GM21786 (cell line): Measurements from ENCODE around the gene B3GNT9.

Experiments used
- ATAC-seq: cut with Tn5 transposase; IDR thresholded peaks from one replicate; pipeline ENCODE4 v1.9.1; 2021; ENCODE audit not compliant: unreplicated experiment

Gene B3GNT9

DNA sequence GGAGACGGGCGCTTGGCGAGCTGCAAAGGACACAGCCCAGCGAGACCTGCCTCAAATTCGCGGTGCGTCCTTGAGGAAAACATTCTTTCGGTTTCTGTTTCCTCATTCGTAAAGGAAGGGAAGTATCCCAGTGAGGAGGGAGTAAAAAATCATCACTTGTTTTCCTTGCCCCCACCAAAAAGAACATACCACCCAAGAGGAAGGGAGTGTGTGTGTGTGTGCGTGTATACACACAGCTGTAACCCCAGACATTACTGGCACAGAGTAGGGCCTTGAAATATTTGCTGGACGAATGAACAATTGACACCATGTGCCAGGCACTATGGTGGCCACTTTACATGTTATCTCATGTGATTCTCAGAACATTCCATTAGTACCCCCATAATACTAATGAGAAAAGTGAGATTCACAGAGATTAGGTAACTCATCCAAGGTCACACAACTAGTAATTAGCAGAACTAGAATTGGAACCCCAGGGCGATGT is 34.9 kb upstream of the B3GNT9 start:
- ATAC-seq: no peak

DNA sequence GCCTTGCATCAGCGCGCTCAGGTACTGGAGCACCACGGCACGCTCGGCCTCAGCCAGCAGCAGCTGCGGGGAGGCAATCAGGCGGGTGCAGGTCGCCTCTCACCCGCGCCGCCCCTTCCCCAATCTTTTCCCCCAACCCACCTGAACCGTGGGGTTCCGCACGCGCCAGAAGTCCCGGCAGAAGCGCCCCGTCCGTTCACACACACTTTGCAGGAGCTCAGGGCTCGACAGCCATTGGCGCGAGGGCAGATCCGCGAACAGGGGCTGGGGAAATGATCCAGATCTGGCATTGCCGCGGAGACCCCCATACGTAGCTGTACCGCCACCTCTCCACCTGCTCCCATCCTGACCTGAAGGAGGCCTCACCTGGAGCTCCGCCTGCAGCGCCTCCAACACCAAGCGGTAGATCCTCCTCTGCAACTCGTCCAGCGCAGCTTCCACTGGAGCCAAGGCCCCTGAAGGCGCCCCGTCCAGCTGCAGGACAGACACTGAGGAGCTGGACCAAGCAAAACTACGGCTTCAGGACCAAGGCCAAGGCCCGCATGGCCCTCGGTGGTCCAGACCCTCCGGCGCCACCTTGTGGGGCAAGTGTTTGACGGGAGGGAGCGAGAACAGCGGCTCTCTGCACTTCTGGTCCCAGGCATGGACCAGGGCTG is 34.3 kb upstream of the B3GNT9 start:
- peak; percentile 20 for ATAC-seq

DNA sequence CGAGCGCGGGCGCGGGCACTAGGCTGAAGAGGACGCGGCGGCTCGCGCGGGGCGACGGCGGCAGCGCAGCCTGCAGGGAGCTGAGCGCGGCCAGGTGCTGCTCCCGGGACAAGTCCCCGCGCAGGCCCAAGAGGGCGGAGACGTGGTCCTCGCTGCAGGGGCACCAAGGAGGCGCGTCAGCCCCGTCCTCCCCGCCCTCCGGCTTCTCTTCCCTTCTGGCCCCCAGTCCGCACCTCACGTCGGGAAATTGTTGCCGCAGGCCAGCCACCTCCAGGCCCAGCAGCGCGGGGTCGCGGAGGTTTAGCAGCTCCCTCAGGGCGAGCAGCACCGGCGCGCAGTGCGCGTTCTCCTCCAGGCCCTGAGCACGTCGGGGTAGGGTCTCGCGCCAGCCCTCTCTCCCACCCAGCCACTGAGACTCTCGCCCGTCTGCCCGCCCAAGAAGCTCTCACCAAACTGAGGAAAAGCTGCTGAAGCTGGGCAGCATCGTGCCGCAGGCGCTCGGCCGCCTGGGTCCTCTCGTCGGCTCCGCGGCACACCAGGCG is 33.7 kb upstream of the B3GNT9 start:
- no peak for ATAC-seq

DNA sequence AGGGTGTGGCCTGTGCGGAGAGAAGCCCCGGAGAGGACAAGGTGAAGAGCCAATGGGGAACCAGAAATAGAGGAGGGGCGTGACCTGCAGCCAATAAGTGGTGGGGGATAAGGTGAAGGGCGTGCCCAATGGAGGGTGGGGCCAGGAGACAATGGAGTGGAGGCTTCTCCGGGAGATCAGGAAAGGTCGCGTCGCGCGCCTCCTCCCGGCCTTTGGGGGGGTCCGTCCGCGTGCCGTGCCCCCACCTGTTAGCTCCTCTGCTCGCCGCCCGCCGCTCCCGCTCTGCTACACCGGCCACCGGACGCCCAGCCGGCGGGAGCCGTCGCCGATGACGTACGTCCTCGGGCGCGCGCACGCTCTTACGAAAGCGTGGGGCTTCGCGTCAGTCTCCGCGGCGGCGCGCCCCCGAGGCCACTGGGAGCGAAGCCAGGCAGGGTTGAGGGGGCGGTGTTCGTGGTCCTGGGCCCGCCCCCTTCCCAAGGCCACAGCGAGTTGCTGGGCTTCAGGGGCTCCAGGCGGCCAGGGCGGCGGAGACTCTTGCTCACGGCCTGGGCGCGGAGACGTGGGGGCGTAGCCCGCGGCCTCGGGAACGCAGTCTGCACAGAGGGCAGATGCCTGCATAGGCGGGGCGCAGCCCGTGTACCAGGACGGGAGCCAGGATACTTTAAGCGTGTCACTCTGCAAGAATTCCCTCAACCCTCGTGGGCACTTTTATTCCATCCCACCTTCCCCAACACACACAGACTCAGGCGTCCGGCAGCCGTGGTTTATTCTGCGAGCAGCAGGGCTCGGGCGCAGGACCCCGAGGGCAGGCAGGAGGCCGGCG is 33.0 kb upstream of the B3GNT9 start, which contains the start of gene MATCAP1:
MATCAP1 (minus strand) TSS at position 337 of the 826 bp plus-strand sequence. CDS start 3,353 bp downstream, outside the sequence.
- ATAC-seq: peak; percentile 94

DNA sequence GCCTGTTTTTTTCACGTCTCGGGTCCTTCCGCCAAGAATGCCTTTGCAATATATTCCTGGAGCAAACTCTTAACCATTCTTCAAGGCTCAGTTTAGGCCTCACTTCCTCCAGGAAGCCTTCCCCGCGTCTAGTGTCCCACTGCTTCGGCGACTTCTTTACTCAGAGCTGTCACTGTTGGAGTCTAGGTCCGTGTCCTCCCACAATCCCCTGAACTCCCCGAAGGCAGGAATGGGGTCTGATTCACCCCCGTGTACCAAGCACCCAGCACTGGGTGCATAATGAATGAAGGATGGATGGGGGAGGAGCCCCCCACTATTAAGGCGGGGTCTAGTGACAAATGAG is 32.5 kb upstream of the B3GNT9 start:
- no peak for ATAC-seq

GRCh38 chr16:67182288-67182687 is 31.5 kb upstream of the B3GNT9 start:
- ATAC-seq: no peak

GRCh38 chr16:67181346-67181745 is 30.5 kb upstream of the B3GNT9 start:
- no peak for ATAC-seq

DNA sequence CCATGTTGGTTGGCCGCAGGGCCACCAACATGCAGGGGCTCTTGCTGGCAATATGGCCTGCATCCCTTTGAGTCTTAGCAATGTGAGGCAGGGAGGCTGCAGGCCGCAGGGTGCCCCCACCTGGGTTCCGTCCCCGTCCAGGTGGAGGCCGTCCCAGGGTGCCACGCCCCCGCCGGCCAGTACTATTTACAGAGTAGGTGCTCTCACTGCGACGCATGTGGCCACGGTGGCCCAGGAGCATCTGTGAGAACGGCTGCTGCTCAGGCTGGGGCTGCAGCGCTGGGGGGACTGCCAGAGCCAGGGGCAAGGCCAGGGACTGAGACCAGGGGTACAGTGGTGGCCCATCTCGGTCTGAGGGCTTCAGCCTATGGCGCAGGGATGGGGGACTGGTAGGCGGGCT is 29.4 kb upstream of the B3GNT9 start:
- no peak for ATAC-seq

DNA sequence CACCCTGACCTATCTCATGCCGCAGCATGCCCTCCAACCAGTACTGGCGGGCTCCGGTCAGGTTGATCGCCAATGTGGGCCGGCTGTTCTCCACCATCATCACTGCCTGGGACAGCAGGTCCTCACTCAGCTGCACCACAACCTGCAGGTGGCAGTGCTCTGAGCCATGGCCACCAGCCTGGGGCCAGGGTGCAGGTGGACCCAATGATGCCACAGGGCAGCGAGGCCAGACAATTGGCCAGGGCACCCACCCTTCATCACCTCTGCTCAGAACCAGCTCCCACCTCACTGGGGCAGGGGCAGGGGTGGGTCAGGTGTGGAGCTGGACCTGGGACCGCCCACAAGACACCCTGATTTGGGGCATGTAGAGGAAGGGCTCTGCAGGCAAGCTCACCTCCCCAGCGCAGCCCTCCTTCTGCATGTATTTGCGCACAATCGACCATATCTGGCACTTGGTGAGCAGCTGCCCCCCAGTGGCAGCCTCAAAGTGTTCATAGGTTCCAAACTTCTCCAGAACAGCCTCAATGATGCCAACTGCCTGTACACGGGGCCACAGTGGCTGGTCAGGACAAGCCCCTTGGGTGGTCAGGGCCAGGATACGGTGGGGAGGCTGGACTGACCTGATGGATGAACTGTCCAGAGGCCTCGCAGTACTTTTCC is 28.8 kb upstream of the B3GNT9 start:
- no peak for ATAC-seq

DNA sequence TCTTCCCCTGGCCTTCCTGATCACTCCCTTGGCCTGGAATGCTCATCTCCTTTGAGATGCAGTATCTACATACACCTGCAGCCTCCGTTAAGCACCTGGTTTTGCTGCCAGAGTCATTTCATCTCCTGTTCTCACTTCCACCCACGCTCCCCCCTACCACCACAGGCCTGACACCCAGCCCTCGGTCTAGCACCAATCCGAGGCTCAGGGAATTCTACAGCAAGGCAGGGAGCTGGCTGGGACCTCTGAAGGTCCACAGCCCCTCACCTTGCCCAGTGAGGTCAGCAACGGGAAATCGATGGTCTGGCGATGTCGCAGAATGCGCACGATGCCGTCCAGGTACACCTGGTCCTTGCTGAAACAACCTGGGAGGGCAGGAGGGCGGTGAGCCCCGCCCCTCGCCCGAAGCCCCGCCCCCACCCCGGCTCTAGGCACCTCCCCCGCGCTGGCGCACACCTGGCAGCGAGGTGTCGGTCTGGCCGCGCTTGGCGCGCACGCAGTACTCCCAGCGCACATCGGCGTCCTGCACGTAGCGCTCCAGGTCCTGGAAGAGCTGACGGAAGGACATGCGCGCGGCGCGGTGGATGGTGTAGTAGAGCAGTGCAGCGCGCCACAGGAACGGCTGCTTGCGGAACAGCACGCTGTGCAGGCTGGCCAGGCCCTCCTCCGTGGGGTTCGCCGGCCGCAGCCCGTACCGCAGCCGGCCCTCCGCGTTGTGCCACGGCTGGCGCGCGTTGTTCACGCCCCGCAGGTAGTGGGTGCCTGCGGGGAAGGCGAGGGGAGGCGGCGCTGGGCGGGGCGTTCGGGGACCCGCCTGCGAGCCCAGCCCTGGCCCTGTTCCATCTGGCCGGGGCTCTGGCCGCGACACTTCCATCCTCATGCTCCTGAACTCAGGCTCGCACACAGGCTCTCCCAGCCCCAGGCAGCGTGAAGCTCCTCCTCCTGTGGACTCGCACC is 27.2 kb upstream of the B3GNT9 start:
- ATAC-seq: no peak

DNA sequence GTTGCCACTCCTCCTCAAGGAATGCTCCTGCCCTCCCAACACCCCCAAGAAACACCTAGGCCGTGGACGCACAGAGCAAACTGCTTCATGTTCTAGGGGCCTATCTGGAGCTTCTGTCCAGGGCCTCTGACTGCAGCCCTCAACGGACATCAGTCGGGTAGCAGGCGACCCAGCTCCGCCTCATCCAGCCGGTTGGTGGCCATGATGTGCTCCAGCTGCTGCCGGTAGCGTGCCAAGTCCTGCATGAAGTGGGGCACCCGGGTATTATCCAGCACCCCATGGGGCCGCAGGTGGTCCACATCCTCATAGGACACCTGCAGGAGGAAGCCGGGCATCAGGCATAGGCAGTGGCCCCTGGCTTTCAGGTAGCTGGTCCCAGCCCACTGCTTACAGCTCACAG is 25.9 kb upstream of the B3GNT9 start:
- no peak for ATAC-seq

GRCh38 chr16:67174706-67175231 is 24.0 kb upstream of the B3GNT9 start:
- no peak for ATAC-seq

DNA sequence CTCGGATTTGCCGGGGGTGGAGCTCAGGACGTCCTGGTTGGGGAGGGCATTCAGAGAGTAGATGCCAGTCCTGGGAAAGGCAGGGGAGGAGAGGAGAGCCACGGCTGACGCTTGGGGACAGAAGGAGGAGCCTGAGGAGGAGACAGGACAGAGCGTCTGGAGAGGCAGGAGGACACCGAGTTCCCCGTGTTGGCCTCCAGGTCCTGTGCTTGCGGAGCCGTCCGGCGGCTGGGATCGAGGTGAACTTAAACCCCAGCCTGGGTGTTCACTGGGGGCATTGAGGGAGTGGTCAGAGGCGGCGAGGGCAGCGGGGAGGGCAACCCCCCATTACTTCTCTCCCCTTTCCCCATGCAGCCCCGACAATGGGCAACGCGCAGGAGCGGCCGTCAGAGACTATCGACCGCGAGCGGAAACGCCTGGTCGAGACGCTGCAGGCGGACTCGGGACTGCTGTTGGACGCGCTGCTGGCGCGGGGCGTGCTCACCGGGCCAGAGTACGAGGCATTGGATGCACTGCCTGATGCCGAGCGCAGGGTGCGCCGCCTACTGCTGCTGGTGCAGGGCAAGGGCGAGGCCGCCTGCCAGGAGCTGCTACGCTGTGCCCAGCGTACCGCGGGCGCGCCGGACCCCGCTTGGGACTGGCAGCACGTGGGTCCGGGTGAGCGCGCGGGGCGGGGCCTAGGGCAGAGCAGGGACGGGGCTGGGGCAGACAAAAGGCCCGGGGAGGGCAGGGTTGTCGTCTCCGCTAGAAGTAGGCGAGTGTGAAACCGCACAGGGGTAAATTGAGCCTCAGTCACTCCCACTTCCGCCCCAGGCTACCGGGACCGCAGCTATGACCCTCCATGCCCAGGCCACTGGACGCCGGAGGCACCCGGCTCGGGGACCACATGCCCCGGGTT is 23.3 kb upstream of the B3GNT9 start:
- ATAC-seq: peak; percentile 37

DNA sequence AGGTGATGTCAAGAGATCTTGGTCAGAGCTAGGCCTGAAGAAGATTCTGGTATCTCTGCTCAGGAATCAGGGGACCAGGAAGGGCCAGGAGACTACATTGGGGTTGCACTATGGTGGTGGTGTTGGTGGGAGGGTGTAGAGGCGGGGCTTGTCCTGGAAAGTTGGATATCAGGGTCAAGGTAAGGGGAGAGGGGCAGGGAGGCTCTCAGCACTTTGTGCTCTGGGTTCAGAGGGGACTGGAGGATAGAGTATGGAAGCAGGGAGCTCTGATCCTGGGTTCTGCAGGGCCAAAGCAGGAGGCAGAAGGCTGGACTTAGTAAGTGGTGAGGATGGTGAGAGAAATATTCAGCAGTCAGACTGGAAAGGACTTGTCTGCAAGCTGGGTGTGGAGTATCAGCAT is 22.5 kb upstream of the B3GNT9 start:
- no peak for ATAC-seq

DNA sequence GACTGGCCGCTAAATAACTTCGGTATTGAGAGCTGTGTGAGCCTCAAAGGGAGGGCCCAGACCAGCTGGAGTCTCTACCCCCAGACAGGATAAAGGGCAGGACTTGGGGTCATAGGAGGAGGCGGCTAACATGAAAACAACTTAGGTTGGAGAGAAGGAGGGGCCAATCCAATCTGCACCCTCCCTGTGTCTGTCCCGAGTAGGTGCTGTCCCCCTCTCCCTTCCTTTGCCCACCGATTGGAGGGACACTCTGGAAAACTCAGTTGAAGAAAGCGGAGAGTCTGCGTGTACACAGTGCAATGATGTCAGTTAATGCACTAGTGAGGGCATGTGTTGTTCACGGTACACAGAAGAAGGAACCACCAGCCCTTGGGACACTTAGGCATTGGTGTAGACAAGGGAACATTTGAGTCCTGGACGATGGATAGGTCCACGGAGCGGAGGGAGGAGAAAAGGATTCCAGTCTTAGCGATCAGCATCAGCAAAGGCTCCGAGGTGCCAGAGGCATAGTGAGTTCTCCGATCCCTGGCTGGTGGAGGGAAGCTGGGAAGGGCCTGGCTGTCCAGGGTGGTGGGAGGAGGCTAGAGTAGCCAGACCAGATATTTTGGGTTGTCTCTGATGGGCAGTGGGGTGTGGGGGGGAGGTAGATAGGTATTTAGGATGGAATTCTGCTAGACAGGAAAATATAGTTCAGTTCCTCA is 20.3 kb upstream of the B3GNT9 start:
- no peak for ATAC-seq

DNA sequence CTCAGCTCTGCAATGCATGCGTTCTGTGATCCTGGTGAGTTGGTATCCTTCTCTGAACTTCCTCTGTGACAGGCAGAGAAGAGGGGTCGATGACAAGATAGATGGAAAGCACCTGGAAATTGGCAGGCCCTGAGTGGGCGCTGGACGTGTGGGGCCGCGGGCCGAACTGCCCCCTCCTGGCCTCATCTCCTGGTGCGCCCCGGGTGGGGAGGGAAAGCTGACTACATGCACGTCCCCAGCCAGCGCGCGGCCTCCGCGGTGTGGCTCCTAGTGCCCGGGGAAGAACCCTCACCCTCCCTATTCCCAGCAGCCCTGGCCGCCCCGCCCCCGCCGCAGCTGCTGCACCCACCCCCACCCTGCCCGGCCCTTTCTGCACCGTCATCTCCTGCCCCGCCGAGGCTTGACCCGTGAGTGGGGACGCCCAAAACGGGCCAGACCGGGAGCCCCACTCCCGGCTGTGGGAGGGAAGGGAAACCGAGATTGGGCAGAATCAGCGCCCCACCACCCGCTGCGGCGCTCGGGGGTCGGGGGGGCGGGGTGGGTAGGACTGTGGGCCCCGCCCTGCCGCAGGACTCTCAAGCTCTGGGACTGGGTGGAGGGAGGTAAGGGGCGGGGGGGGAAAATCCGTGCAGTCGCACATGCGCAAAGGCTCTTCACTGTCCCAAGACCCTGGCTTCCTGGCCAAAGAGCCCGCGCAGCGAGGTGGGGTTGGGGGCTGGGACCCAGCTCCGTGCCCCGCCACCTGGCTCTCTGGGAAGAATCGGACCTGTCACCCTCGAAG is 19.6 kb upstream of the B3GNT9 start, which contains the start of gene NOL3:
NOL3 (plus strand) TSS at position 371 of the 781 bp plus-strand sequence.
- ATAC-seq: peak; percentile 40

DNA sequence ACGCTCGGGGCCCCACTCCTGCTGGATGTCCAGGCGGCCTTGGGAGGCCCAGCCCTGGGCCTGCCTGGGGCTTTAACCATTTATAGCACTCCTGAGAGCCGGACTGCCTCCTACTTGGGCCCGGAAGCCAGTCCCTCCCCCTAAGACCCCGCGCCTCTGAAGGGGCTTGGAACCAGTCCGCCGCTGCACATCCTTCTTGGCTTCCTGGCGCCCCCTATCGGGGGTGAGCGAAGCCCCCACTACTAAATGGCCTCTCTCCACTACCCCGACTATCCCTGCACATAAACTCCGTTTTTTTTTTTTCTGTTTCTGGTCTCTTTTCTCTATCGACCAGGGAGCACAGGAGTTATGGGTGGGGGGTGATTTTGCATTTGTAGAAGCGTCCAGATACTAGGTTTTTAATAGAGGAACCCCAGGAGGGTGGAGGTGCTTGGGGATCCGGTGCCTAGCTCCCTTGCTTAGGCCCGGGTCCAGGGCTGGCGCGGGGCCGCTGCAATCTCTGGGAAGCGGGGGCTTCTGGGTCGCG is 18.9 kb upstream of the B3GNT9 start:
- ATAC-seq: no peak
